Measurements from ENCODE around the gene NUDT2.

The NUDT2 gene

DNA sequence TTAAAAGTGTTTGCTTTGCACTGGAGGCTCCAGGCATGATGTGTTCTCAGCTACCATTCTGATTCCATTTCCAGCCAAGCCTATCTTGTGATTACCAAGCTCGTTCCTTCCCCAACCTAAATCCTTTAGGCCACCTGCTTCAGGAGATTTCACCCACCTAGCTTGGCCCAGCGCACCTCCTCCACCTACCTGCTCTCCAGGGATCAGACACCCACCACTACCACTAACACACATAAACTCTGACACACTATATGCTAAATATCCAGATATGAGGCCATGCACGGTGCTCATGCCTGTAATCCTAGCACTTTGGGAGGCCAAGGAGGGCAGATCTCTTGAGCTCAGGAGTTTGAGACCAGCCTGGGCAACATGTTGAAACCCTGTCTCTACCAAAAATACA lies 45.0 kb downstream of the NUDT2 start:
- TF ChIP-seq ZFX (IDR thresholded peaks at IDR 0.05) = no peak

GRCh38 chr9:34374905-34375552 lies 45.7 kb downstream of the NUDT2 start:
- peak overlapping the region; percentile 61 for H3K27ac ChIP-seq
- no peak for TF ChIP-seq ZFX (IDR thresholded peaks at IDR 0.05)
- TF ChIP-seq, protein P1, sequence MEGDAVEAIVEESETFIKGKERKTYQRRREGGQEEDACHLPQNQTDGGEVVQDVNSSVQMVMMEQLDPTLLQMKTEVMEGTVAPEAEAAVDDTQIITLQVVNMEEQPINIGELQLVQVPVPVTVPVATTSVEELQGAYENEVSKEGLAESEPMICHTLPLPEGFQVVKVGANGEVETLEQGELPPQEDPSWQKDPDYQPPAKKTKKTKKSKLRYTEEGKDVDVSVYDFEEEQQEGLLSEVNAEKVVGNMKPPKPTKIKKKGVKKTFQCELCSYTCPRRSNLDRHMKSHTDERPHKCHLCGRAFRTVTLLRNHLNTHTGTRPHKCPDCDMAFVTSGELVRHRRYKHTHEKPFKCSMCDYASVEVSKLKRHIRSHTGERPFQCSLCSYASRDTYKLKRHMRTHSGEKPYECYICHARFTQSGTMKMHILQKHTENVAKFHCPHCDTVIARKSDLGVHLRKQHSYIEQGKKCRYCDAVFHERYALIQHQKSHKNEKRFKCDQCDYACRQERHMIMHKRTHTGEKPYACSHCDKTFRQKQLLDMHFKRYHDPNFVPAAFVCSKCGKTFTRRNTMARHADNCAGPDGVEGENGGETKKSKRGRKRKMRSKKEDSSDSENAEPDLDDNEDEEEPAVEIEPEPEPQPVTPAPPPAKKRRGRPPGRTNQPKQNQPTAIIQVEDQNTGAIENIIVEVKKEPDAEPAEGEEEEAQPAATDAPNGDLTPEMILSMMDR (conservative IDR thresholded peaks at IDR 0.05) = no peak

More for the DNA sequence above, 45.0 kb downstream of the NUDT2 start:
- H3K27ac ChIP-seq = peak overlapping the region; percentile 61

DNA sequence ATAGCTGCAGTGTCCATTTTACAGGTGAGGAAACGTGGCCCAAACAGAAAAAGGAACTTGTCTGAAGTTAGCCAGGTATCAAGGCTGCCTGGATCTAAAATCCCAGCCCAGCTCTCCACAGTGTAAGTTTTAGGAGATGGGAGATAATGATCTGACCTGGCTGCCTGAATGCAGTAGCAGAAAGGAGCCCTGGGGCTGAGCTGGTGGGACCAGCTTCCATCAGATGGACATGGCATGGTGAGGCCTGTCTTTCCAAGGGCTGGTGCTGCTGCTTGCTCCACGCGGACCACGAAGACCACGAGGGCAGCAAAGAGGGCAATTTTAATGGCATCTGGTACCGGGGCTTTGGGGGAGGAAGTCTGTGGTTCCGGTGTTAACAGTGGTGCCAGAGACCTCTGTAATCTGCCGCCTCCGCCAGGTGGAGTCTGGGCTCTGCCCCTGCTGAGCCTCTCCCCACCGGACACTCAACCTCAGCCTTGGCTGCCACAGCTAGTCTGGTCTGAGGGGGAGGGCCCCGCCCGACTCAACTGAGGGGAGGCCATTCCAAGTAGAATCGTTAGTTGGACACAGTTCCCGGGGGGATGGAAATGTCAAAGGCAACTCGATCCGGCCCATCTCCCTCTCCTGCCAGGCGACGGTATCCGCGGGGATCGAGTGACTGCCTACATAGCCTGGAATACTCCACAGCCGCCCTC lies 46.7 kb downstream of the NUDT2 start:
- no peak for TF ChIP-seq ZFX (IDR thresholded peaks at IDR 0.05)
- TF ChIP-seq, protein P1 (conservative IDR thresholded peaks at IDR 0.05) = peak; percentile 62
- H3K27ac ChIP-seq = peak overlapping the region; percentile 61

- peak within 1 kb of the TSS; percentile 61 for H3K27ac ChIP-seq
Observed at GRCh38 chr9:34376596-34377403, 47.4 kb downstream of the NUDT2 start, which contains the start of gene MYORG. Gene MYORG (minus strand): TSS chr9:34376898. CDS start chr9:34372943, 3,955 bp downstream.

GRCh38 chr9:34377404-34377746 lies 48.0 kb downstream of the NUDT2 start:
- no peak for TF ChIP-seq ZFX (IDR thresholded peaks at IDR 0.05)
- TF ChIP-seq, protein P1 (conservative IDR thresholded peaks at IDR 0.05) = no peak
- peak overlapping the region; percentile 61 for H3K27ac ChIP-seq

More at GRCh38 chr9:34376596-34377403, 47.4 kb downstream of the NUDT2 start, which contains the start of gene MYORG:
- TF ChIP-seq ZFX (IDR thresholded peaks at IDR 0.05) = no peak
- TF ChIP-seq, protein P1 (conservative IDR thresholded peaks at IDR 0.05) = no peak

DNA sequence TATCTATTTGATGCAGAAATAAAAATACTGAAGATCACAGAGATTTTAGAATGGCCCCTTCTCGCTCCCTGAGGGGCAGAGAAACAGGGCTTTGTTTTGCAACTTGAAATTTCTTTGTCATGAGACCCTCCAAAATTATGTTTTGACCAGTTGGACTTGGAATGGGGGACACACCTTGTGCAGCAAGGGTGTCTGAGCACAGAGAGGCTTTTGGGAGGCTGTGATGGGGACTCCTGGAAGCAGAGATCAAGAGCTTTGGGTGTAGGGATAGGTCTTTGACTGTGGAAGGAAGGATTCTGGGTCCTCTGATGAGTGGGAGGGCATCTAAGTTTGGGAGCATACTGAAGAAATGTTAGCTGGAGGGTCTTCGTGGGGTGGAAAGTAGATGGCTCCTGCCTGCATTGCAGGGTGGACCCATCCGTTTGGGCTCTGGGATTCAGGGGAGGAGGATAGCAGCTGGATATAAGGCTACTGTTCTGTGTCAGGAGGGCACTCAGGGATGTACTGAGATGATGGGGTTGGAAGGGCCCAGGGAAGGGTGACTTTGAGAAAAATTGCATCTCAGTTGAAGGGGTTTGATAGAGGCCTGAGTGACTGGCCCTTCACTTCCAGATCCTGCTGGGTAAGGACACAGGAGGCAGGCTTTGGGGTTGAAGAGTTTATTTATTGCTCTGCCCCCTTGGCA lies 49.1 kb downstream of the NUDT2 start:
- no peak overlapping the region for H3K27ac ChIP-seq
- TF ChIP-seq, protein P1 (conservative IDR thresholded peaks at IDR 0.05) = no peak
- no peak for TF ChIP-seq ZFX (IDR thresholded peaks at IDR 0.05)

DNA sequence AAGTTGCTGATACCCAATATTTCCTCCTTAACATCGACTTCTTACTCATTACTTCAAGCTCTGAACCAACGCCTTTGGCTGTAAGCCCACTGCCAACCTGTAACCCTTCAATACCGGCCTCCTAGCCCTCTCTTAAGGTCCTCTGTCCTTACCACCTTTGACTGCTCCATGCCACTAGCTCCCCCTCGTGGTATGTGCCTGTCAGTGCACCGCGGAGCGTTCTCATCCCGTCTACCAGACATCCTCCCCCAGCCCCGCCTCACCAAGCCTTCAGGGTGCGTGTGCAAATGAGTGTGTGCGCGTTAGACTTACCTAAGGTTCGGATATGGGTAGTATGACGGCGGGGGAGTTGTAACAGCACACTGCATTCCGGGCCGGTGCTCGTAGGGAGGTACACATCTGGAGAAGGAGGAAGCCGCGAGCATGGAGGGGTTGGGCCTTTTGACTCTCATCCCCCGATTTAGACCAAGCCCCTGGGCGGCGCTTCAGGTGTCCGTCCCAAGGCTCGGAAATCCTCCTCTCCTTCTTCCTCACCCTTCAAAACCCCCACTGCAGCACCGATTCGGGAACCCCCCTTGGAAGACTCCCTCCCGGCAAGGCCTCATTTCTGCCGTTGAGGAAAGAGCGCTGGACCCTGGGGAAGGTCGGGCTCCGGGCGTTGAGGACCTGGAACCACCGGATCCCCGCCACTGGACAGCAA lies 50.1 kb downstream of the NUDT2 start:
- no peak for TF ChIP-seq ZFX (IDR thresholded peaks at IDR 0.05)
- TF ChIP-seq, protein P1 (conservative IDR thresholded peaks at IDR 0.05) = peak; percentile 99
- no peak overlapping the region for H3K27ac ChIP-seq
